NT2/D1 (cell line): ENCODE results near the gene GPR161.

Experiments
- SUZ12 ChIP-seq: IDR thresholded peaks from 2 replicates; pipeline ENCODE4 v1.6.1; 2011; ENCODE audit not compliant: insufficient read length, insufficient read depth; ENCODE audit errors: extremely low read depth
- YY1 ChIP-seq: IDR thresholded peaks from 2 replicates; pipeline ENCODE4 v1.6.1; 2011; ENCODE audit not compliant: insufficient read length, insufficient read depth
- ZNF274 ChIP-seq: IDR thresholded peaks from 2 replicates; pipeline ENCODE4 v1.6.1; 2011; ENCODE audit warnings: mild to moderate bottlenecking, low read depth, low read length

DNA sequence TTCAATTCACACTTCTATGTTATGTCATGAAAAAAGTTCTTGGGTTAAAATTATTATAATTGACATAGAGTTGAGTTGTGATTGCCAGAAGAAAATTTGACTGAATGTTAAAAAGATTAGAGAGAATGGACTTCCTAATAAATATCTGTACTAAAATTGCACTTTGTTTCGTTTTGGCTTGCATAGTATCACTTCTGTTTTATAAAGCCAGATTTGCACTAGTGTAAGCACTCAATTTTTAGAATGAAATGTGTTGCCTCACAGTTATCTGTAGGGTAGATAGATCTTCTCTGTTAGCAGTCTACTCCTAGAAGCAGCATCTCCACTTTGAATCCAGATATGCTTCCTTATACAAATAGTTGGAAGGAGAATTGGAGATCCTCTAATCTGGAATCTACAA is 104.7 kb downstream of the GPR161 start:
- TF ChIP-seq SUZ12 (no peak), YY1 (no peak), ZNF274 (no peak)
